ENCODE data around the gene ZBTB7C.

The ZBTB7C gene

DNA sequence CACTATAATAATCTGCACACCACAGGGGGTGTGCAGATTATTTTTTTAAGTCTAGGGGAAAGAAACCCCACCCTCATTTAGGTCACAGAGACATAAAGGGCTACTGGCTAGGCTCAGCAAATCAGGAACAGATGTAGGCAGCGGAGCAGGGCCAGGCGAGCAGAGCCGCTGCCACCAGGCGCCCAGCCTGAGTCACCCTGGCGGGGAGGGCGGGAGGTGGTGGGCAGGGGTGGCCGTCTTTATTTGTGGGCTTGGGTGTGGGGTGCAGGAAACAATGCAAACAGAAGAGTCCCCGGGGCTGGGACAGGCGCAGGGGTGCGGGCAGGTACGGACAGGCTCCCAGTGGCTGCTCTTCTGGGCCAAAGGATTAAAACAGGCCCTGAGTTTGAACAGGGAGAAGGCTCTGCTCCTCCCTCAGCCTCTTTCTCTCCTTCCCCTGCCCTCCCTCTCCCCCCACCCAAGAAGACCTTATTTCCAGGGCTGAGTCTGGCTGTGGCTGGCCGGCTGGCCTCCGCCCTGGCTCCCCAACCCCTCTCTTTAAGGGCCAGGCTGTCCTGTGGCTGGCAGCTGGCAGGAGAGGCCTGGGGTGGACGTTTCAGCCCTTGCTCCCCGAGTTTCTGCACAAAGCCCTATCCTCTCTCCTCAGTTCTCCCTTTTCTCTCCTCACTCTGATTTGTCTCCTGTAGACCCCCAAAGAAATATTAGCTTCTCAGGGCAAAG is 335.8 kb downstream of the ZBTB7C start:
- DNase-seq = no peak

DNA sequence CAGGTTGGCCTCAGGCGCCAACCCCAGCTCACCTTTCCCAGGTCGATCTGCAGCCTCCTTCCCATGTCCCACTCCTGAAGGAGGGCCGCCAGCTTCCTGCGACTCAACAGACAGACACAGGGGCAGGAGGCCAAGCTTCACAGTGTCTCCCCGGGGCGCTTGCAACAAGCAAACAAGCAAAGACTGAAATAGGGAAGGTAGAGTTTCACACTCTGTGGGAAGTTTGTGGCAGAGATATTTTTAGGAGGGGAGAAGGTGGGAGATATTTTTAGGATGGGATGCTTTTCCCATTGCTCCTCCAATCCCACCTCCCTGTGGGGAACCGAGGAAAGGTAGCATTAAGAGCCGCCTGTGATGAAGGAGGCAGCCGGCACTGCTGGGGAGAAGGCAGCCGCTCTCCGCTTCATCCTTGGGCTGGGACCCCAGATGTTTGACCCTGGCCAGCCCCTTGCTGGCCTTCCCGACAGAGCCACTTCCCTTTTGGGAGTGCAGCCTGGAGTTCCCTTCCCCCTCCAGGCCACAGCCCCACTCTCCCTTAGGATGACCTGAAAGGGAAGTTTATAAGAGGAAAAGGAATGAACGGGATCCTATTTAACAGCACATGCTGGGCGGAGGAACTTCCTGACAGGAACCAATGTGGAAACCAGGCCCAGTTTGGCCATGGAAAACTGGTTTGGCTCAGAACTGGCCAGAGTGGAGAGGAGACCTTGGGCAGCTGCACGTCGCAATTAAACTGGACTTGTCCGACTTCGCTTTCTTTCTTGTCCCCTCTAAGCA is 336.6 kb downstream of the ZBTB7C start:
- no peak for DNase-seq

DNA sequence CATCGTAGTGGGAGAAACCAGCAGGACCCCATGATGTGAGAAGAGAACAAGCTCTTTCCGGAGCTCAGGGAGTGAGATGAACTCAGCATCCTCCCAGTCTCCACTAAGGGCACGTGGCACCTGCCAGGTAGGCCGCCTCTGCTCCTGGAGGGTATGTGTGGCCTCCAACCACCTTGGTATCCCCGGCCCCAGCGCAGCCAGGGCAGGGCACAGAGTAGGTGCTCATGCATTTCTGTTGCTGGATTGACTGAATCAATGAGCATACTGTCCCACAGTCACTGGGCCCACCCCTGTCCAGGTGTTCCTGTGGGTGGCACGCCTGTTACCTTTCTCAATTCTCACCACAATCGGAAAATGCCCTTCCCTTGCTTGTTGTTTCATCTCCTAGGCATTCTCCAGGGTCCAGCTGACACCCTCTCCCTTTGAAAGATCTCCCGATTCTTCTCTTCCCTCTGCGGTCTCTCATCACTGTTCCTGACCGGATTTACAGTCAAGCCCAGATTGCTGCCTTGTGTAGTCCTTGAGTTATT is 340.2 kb downstream of the ZBTB7C start:
- no peak for DNase-seq

DNA sequence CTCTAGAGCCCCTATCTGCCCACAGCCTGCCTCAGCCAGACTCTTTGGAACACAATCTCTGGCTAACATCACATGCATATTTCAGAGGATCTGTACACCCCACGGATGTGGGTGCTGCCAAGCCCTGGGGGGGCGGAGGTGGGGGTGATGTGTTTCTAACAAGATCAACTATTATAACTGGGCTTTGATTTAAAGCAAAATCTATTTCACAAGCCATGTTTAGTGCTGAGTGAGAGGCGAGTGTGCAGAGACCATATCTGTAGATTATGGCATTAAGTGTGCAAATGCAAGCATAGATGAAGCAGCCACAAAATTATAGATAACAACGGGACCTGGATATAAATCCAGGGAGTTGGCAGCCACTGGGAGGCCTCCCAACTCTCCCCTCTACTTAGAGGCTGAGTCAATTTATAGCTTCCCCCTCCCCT is 342.9 kb downstream of the ZBTB7C start:
- DNase-seq = no peak

DNA sequence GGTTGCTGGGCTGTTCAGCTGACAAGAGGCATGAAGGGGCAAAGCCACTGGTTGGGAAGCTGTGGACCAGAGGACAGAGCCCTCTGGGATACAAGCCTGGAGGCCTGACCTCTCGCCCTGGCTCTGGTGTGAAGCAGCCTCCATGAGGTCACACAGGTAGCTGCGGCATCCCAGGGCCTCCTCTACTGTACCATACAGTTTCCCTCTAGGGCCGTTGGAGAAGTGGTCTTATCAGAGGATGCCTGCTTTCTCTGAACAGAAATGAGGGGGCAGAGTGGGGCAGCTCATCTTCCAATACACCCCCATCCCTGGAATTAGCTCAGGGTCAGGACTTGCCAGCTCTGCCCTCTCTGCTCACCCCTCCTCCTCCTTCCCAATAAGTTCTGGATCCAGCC is 343.6 kb downstream of the ZBTB7C start:
- DNase-seq = no peak

DNA sequence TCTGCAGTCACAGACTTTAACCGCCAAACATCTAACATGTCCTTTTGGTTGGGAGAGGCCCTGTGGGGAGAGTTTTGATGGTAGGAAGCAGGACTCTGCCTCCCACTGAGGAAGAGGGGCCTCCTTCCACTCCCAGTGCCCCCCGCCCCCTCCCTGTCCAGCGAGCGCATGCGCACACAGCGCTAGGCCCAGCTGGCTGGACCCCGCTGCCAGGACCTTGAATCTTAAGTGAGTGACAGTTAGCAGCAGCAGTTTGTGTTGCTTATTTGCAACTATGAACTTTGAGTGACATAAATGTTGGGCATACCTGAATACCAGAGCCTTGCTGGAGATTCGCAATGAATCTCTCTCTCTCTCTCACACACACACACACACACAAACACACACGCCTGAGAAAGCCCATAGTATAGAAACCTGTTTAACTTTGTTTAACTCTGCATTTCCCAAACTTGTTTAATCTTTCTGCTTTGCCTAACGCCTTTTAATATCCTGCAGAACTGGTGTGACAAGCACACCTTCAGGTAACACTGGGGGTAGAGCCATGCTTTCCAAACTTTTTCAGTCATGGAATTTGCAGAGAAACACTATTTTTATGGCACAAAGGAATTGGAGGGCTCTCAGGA is 344.1 kb downstream of the ZBTB7C start:
- no peak for DNase-seq

DNA sequence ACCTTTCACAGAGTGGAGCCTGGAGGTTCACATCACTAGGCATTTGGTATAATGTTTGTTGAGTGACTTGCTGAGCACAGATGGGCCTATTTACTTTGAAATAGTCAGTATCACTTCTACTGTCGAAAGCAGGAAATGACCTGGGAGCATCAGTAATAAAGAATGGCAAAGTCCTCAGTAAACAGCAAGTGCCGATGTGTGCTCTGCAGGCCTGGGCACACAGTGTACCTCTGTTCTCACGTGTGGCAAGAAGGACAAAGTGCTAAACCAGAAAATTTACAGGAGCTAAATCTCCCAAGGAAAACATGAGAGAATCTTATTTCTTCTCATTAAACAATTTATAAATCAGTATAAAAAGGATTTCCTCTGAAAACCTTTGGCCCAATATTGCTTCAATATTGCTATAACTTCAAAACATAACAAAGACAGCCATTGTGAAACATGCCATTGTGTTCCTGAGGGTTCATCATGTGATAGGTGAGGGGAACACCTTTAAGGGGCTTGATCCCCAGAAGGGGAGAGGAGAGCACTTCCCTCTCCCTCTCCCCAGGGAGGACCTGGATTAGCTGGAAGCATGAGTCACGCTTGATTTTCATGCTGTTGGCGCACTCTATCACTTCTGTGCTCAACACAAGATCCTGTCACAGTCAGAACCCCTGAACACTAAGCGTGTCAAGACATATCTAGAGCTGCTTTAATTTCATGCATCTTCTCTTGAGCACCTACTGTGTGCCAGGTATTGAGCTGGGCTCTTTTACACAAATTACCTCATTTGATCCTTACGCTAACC is 347.2 kb downstream of the ZBTB7C start:
- DNase-seq = no peak

DNA sequence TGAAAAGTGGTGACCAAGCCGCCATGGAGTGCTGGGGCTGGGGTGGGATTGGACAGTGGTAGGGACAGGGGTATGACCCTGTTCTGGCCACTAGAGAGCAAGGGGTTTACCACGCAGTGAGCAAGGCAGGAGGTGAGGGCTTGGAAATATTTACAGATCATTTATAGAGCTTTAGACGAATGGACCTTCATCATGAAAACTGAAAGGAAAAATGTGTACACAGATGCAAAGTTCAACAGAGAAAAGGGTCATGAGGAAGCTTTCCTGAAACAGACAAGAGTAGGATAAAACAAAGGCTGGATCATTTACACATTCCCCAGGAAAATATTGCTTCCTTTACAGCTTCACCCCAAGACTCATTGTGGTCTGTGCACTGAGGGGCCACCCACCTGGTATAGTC is 348.2 kb downstream of the ZBTB7C start:
- no peak for DNase-seq

DNA sequence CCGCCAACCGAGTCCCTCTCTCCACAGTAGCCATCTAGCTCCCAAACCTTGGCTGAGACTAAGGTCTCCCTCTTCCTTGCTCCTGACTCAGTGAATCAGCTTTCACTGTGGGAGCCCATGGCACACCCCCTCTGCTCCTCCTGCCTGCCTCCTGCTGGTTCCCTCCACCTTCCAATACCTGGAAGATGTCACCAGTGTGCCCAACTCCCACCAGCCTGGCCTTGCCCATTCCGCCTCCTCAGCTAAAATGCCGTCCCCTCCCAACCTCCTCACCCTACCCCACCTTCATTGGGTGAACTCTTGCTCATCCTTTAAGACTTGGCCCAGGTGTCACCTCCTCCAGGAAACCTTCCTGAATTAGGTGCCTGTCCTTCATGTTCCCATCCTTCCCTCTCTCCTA is 348.8 kb downstream of the ZBTB7C start:
- DNase-seq = no peak

DNA sequence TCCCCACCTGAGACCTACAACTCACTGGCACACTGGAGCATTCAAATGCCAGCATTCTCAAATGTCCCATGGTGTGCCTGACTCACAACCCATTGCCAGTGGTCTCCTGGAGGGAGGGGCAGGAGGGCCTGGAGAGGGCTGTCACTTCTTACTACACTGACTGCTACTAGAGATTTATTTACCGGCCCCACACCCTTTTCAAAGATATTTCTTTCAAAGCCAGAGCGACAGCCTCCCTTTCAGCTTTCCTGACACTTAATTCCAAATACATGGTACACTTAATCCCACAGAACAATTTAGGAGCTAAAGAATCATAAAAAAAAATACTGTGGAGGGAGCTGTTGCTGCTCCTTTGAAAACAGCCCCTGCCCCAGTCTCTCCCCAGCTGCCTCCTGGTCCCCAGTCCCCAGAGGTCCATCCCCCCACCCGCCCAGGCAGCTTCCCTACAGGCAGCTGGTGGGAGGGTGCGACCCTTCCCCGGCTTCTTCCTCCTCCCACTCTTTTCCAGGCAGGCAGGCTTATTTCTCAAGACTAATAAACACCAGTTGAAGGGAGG is 349.6 kb downstream of the ZBTB7C start:
- DNase-seq = no peak

DNA sequence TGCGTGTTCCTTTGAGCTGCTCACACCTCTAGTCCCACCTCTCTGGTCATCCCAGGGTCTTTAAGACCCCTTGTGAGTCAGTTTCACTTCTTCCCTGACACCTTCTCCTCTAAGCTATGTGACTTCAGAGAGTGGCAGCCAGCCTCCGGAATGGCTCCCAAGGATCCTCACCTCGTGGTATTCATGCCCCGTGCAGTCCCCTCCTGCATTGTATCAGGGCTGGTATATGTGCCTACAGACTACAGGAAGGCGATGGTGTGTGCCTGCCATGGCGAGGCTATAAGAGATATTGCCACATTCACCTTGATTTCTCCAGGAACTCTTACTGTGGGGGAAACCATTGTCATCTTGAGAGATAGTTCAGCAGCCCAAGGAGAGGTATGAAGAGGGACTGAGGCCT is 350.7 kb downstream of the ZBTB7C start:
- no peak for DNase-seq

DNA sequence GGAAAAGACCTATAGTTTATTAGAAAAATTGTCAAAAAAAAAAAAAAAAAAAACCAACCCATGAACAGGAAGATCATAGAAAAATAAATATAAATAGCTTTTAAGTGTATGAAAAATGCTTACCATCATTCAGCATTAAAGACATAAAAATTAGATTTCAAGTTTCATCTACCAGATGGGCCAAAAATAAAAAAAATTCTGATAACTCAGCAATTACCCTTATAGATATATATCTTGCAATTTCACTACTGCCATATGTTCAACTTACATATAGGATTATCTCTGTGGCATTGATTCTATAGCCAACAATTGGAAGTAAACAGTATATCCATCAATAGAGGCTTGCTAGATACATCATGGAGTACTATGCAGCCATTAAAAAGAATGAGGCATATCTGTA is 352.2 kb downstream of the ZBTB7C start:
- no peak for DNase-seq

DNA sequence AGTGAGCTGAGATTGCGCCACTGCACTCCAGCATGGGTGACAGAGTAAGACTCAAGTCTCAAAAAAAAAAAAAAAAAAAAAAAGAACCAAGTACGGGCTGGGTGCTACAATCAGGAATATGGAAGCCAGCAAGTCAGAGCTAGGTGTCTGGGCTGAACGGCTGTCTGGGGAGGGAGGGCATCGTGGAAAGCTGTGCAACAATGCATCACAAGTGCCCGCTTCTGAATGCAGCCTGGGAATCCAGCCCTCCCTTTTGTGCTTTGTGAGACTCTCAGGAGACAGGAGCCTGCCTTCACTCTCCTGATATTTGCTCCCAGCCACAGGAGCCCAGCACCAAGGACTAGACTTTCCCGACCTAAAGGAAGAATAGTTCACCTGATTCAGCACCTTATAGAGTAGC is 353.8 kb downstream of the ZBTB7C start:
- no peak for DNase-seq

DNA sequence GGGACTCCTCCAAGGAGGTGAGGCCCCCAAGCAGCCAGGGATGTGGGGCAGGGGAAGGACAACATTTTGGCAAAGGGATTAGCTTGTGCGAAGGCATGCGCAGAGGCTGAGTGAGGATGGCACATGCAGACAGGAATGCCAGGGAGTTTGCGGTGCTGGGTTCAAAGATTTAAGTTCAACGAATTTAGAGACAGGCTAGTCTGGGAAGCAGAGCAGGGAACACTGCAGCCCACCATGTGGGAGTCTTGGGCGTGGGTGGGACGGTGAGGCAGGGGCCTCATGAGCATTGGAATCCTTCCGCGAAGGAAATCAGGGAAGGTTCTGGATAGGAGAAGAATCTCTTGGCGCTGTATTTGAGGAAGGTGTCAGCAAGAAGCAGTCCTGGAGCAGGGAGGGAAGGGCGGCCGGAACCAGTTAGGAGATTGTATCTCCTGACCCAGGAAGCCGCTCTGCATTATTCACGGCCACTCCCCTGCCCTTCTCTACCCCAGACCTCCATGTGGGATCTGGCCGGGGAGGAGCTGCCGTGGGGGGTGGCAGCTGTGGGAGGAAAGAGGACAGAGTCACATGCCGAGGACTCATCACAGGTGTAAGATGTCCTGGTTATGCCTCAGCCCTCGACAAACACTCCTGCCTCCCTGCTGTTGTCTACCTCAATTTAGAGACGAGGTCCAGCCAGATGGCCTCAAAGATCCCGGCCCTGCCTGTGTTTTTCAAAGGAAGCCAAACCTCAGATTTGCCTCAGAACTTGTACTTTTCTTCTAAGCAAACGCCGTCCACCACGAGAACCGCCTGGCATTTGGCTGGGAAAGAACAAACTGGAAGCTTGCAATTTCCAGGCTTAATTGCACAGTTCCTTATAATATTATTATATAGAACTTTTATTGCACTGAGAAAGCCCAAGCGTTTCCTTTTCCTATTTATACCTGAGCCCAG is 355.0 kb downstream of the ZBTB7C start:
- no peak for DNase-seq

DNA sequence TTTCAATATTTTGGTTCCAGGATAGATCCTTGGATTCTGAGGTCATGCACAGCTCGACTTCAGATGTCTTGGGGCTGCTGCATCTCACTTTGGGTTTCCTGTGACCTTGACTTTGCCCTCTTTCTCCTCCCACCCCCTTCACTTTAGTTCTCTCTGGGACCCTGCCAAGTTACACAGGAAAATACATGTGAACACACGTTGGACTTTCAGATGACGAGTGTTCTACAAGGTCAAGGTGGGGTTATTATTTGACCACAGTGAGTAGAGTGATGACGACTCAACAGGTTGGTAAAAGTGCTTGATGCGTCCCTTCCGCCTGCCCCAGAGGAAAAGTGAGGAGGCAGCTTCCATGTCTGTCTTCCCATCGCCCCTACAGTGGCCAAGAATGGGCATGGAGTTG is 356.3 kb downstream of the ZBTB7C start:
- DNase-seq = no peak

DNA sequence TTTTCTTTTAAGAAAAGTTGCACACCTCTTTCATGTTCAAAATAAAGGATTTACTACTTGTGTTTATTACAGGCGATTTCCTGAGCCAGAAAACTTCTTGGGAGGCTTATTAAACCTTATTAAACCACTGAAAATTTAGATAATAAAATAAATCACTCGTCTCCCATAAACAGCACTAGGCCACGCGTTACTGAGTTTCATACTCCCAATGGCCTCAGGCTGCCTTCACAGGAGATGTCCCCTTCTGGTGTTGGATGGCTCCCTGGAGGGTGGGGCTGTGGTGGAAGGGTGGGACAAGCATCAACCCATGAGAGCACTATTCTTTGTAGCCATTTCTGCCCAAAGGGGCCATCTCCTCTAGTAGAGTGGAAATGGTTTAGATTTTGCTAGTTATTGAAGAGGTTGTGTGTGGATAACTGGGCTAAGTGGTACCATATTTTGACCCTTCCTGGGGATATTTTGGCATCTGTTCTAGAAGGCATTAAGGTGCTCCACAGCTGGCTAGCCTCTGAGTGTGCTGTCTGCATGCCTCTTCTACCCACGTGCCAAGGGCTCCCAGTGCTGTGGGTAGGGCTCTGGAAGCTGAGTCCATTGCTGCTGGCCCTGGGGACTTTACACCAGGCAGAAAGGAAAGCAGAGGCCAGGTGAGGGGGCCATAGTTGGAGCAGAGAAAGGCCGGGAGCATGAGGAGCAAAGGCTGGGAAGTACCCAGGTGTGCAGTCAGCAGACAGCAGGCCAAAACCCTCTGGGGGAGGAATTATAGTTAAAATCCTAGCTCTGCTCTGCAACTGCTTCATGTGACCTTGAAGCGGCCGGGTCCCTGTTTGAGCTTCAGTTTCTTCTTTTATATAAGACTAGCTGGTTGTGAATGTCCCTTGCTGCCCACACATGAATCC is 357.0 kb downstream of the ZBTB7C start:
- no peak for DNase-seq

DNA sequence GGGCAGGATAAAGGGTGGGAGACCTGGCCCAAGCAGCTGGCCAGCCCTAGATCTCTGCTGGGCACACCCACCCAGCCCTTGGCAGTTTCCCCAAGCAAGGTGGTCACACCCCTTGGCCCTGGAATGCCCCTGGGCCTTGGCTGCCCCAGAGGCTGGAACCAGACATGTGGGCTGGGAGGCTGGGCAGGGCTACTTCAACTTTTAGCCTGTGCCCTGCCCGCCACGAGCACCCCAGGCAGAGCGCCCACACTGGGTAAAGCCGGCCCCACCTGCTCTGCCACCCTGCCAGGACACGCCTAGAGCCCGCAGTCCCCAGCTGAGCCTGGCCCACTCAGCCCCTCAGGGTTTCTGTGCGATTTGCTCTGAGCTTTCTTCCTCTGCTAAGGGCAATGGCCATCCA is 359.0 kb downstream of the ZBTB7C start:
- no peak for DNase-seq

DNA sequence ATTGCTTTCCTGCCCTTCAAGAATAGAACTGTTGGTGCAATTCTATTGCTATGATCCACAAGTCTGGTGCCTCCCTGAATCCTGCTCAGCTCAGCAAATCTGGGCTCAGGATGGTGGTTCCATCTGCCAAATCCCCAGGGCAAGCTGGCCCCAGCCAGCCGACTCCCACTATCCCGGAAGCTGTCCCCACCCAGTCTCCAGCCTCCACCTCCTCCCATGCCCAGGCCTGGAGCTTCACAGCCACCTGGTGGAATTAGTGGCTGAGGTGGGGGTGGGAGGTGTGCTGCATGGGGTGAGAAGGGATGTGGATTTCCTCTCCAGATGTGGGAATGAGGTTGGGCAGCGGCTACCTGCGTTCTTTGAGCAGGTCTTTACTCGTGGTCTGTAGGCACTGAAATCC is 359.4 kb downstream of the ZBTB7C start:
- no peak for DNase-seq

DNA sequence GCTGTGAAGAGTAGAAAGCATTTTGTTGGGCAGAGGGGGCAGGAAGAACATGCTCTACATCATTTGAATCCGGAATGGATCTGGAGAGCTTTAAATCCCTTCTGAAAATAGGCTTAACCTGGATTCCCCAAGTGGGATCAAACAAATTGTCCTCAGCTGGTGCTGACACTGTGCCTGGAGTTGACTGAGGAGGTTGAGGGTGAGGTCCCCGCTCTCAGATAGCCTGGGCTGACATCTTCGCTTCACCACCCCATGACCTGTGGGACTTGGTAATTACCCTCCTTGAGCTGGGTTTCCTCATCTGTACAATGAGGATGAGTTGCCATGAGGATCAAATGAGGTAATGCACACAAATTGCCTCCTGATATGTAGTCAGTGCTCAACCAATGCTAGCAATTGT is 360.9 kb downstream of the ZBTB7C start:
- no peak for DNase-seq

DNA sequence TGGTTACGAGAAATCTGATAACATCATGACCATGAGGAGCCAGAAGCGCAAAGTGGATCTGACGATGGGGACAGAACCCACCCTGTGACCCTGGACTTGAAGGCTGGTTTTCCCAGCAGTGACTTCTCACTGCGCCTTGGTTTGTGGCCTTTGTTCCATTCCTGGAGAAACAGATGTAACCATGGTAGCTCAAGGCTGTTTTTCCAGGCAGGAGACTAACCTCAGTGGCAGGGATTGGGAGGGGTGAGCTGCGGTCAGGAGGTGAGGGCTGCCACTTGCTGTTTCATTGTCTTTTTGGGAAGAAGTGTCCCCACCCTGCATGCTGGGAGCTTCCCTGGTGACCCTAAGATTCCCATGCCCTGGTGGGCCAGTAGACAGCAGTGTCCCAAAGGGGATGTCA is 362.3 kb downstream of the ZBTB7C start:
- no peak for DNase-seq

DNA sequence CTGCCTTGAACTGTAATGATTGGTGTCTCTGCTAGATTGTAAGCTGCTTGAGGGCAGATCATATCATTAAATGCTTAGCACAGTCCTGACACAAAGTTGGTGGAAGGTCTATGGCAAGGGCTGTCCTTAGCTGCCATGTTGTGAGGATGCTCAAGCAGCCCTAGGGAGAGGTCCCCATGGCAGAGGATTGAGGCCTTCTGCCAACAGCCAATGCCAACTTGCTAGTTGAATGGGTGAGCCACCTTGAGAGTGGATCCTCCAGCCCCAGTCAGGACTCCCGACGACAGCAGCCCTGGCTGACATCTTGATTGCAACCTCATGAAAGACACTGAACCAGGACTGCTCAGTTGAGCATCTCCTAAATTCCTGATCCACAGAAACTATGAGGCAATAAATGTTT is 363.4 kb downstream of the ZBTB7C start:
- no peak for DNase-seq

Measured in cortex of kidney (tissue), 1 donor.